WTC11 (cell line): Measurements from ENCODE around the gene MYMK. TPM values are rescaled to one million over a fixed set of nuclear protein-coding genes. Genes with fewer than 3 reads are reported as not detected.

ENCODE experiments used
- ATAC-seq: fragments of 200-7000 bp; cut with Tn5 transposase; 2 replicates; pipeline ENCODE4 v1.10.0; 2021; ENCODE audit warnings: mild to moderate bottlenecking, moderate library complexity
- CTCF ChIA-PET: fragments of 300-600 bp; sonication (Branson Sonifier 250); formaldehyde crosslinking; loops from one replicate; lab custom pipeline; 2021; ENCODE audit warnings: antibody characterized with exemption; lab: Charles Lee
- POLR2A ChIA-PET: fragments of 350-600 bp; sonication (Branson Sonifier 250); formaldehyde crosslinking; loops from one replicate; lab custom pipeline; 2021; ENCODE audit warnings: antibody characterized with exemption; lab: Charles Lee
- DNase-seq: peaks from one replicate; pipeline ENCODE4 v3.0.0; 2021; ENCODE audit warnings: low spot score
- H3K27ac Mint-ChIP-seq: 2 replicates; pipeline ENCODE4 v1.8.0; 2021; ENCODE audit warnings: mixed read lengths
- H3K27me3 Mint-ChIP-seq: 2 replicates; pipeline ENCODE4 v1.8.0; 2021; ENCODE audit warnings: low read depth, mild to moderate bottlenecking, moderate library complexity, mixed read lengths
- H3K36me3 Mint-ChIP-seq: 2 replicates; pipeline ENCODE4 v1.8.0; 2021; ENCODE audit warnings: mixed read lengths
- H3K4me1 Mint-ChIP-seq: 2 replicates; pipeline ENCODE4 v1.8.0; 2022; ENCODE audit warnings: mixed read lengths
- H3K4me3 Mint-ChIP-seq: 2 replicates; pipeline ENCODE4 v1.8.0; 2021; ENCODE audit warnings: mild to moderate bottlenecking, moderate library complexity, mixed read lengths
- H3K9me3 Mint-ChIP-seq: 2 replicates; pipeline ENCODE4 v1.8.0; 2021; ENCODE audit warnings: mixed read lengths
- ARID4B ChIP-seq: sonication (generic); formaldehyde crosslinking; IDR thresholded peaks from 2 replicates; pipeline ENCODE4 v1.8.0; 2023; ENCODE audit warnings: missing genetic modification reagents, mild to moderate bottlenecking, borderline replicate concordance
- ATF1 ChIP-seq: sonication (generic); formaldehyde crosslinking; IDR thresholded peaks from 2 replicates; pipeline ENCODE4 v1.8.1; 2023; ENCODE audit warnings: mild to moderate bottlenecking, moderate library complexity, missing genetic modification reagents
- CDX4 ChIP-seq: fragments of 250-450 bp; sonication (Bioruptor Pico); IDR thresholded peaks from 2 replicates; pipeline ENCODE4 v1.9.0; 2021; ENCODE audit warnings: moderate library complexity, mild to moderate bottlenecking, inconsistent platforms, borderline replicate concordance
- CREM ChIP-seq: sonication (generic); formaldehyde crosslinking; IDR thresholded peaks from 2 replicates; pipeline ENCODE4 v1.8.1; 2022; ENCODE audit warnings: mild to moderate bottlenecking, missing genetic modification reagents, moderate library complexity
- ESRRA ChIP-seq: sonication (generic); formaldehyde crosslinking; IDR thresholded peaks from 2 replicates; pipeline ENCODE4 v1.8.1; 2022; ENCODE audit warnings: mild to moderate bottlenecking, missing genetic modification reagents, borderline replicate concordance
- HMGXB4 ChIP-seq: sonication (generic); formaldehyde crosslinking; IDR thresholded peaks from 2 replicates; pipeline ENCODE4 v1.8.1; 2023; ENCODE audit warnings: mild to moderate bottlenecking, moderate library complexity, missing genetic modification reagents
- JAZF1 ChIP-seq: fragments of 250-450 bp; sonication (Bioruptor Pico); IDR thresholded peaks from 2 replicates; pipeline ENCODE4 v1.9.0; 2021; ENCODE audit warnings: moderate library complexity, mild to moderate bottlenecking, inconsistent platforms
- NFYB ChIP-seq: sonication (generic); formaldehyde crosslinking; conservative IDR thresholded peaks from 2 replicates; pipeline ENCODE4 v1.8.0; 2022; ENCODE audit warnings: low read depth, missing genetic modification reagents
- NR1H2 ChIP-seq: sonication (generic); formaldehyde crosslinking; IDR thresholded peaks from 2 replicates; pipeline ENCODE4 v1.9.0; 2021; ENCODE audit warnings: mild to moderate bottlenecking, moderate library complexity, missing genetic modification reagents
- NR3C1 ChIP-seq: sonication (generic); formaldehyde crosslinking; conservative IDR thresholded peaks from 2 replicates; pipeline ENCODE4 v1.8.1; 2023; ENCODE audit warnings: low read depth, mild to moderate bottlenecking, missing genetic modification reagents
- TEAD4 ChIP-seq: sonication (generic); formaldehyde crosslinking; IDR thresholded peaks from 2 replicates; pipeline ENCODE4 v1.8.0; 2022; ENCODE audit warnings: mild to moderate bottlenecking, missing genetic modification reagents
- ZBTB43 ChIP-seq: sonication (generic); formaldehyde crosslinking; IDR thresholded peaks from 2 replicates; pipeline ENCODE4 v1.8.1; 2023; ENCODE audit warnings: mild to moderate bottlenecking, missing genetic modification reagents
- ZMAT4 ChIP-seq: fragments of 250-450 bp; sonication (Bioruptor Pico); IDR thresholded peaks from 2 replicates; pipeline ENCODE4 v1.9.0; 2021; ENCODE audit warnings: mild to moderate bottlenecking
- ZNF219 ChIP-seq: sonication (generic); formaldehyde crosslinking; IDR thresholded peaks from 2 replicates; pipeline ENCODE4 v1.8.0; 2023; ENCODE audit warnings: missing genetic modification reagents, mild to moderate bottlenecking, borderline replicate concordance
- ZNF396 ChIP-seq: fragments of 250-450 bp; sonication (Bioruptor Pico); IDR thresholded peaks from 2 replicates; pipeline ENCODE4 v1.8.0; 2021; ENCODE audit warnings: mild to moderate bottlenecking, moderate library complexity, borderline replicate concordance
- ZNF423 ChIP-seq: fragments of 250-450 bp; sonication (Bioruptor Pico); IDR thresholded peaks from 2 replicates; pipeline ENCODE4 v2.1.2; 2022; ENCODE audit warnings: mild to moderate bottlenecking, moderate library complexity
- ZNF512 ChIP-seq: sonication (generic); formaldehyde crosslinking; IDR thresholded peaks from 2 replicates; pipeline ENCODE4 v1.8.1; 2022; ENCODE audit warnings: missing genetic modification reagents, borderline replicate concordance
- ZNF671 ChIP-seq: fragments of 250-450 bp; sonication (Bioruptor Pico); IDR thresholded peaks from 2 replicates; pipeline ENCODE4 v1.8.0; 2021; ENCODE audit warnings: mild to moderate bottlenecking
- total RNA-seq: library from RNA; stranded (reverse); gene quantifications from 3 replicates; pipeline ENCODE4 v1.2.3, GENCODE V29; 2021
- TF ChIP-seq, protein P1 (sequence below): fragments of 250-450 bp; sonication (Bioruptor Pico); IDR thresholded peaks from 2 replicates; pipeline ENCODE4 v1.9.0; 2021; ENCODE audit warnings: mild to moderate bottlenecking

Gene MYMK
- total RNA-seq, 1 experiment from 2014 or later: not detected

GRCh38 chr9:133489253-133490190 is 35.2 kb downstream of the MYMK start:
- H3K9me3 Mint-ChIP-seq: no peaks in the 10 kb centered on the region
- no peaks in the 10 kb centered on the region for H3K36me3 Mint-ChIP-seq
- DNase-seq (no peak), ATAC-seq (no peak)
- CTCF ChIA-PET: no interaction called here
- TF ChIP-seq HMGXB4 (no peak), ARID4B (CRISPR knock-in tag) (no peak), ZBTB43 (no peak), CDX4 (no peak), TEAD4 (CRISPR knock-in tag) (no peak), NR1H2 (CRISPR knock-in tag) (no peak), ZNF671 (CRISPR knock-in tag) (no peak), NR3C1 (CRISPR knock-in tag) (no peak), ZNF423 (CRISPR knock-in tag) (no peak), ZNF396 (CRISPR knock-in tag) (no peak), ESRRA (CRISPR knock-in tag) (no peak), CREM (CRISPR knock-in tag) (no peak)
- H3K4me1 Mint-ChIP-seq: no peaks in the 10 kb centered on the region
- H3K27ac Mint-ChIP-seq: no peak overlapping the region; the same call in 1 of the 2 replicates
- H3K27me3 Mint-ChIP-seq: no peaks in the 10 kb centered on the region
- no peak overlapping the region for H3K4me3 Mint-ChIP-seq
- POLR2A ChIA-PET: no interaction called here

DNA sequence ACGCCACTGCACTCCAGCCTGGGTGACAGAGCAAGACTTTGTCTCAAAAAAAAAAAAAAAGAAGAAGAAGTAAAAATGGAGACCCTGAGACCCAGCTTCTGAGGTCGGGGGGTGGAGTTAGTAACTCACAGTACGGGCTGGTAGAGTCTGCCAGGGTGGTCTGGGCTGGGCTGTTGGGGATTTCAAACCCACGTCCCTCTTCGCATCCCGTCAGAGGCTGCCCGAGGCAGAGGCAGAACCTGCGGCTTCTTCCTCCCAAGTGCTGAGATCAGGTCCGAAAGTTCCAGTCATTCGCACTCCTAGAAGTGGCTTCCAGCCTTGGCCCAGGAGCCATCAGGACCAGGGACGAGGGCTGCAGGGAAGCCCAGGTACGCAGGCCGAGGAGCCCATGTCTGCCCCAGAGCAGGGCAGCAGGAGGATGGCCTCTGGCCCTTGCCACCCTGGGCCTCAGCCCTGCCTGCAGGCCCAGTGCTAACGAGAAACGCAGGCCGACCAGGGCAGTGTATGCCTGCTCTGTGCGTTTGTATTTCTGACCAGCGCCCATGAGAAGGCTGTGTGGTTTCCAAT is 36.0 kb downstream of the MYMK start:
- TF ChIP-seq ESRRA (CRISPR knock-in tag): no peak
- TF ChIP-seq, protein P1, sequence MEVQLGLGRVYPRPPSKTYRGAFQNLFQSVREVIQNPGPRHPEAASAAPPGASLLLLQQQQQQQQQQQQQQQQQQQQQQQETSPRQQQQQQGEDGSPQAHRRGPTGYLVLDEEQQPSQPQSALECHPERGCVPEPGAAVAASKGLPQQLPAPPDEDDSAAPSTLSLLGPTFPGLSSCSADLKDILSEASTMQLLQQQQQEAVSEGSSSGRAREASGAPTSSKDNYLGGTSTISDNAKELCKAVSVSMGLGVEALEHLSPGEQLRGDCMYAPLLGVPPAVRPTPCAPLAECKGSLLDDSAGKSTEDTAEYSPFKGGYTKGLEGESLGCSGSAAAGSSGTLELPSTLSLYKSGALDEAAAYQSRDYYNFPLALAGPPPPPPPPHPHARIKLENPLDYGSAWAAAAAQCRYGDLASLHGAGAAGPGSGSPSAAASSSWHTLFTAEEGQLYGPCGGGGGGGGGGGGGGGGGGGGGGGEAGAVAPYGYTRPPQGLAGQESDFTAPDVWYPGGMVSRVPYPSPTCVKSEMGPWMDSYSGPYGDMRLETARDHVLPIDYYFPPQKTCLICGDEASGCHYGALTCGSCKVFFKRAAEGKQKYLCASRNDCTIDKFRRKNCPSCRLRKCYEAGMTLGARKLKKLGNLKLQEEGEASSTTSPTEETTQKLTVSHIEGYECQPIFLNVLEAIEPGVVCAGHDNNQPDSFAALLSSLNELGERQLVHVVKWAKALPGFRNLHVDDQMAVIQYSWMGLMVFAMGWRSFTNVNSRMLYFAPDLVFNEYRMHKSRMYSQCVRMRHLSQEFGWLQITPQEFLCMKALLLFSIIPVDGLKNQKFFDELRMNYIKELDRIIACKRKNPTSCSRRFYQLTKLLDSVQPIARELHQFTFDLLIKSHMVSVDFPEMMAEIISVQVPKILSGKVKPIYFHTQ: no peak
- no peak for TF ChIP-seq ATF1
- no peak for TF ChIP-seq NFYB
- no peak for TF ChIP-seq NR3C1 (CRISPR knock-in tag)
- no peak for TF ChIP-seq ZMAT4 (CRISPR knock-in tag)
- no peak for TF ChIP-seq JAZF1 (CRISPR knock-in tag)
- no peak for TF ChIP-seq ZNF219 (CRISPR knock-in tag)
- no peak for TF ChIP-seq ZNF512 (CRISPR knock-in tag)
- ATAC-seq (no peak), DNase-seq (no peak)
- H3K9me3 Mint-ChIP-seq: no peaks in the 10 kb centered on the region
- H3K27me3 Mint-ChIP-seq: no peaks in the 10 kb centered on the region
- ChIA-PET POLR2A (no interaction called here), CTCF (no interaction called here)
- H3K4me3 Mint-ChIP-seq: no peak overlapping the region
- no peak overlapping the region for H3K27ac Mint-ChIP-seq
- no peaks in the 10 kb centered on the region for H3K36me3 Mint-ChIP-seq
- H3K4me1 Mint-ChIP-seq: no peaks in the 10 kb centered on the region
